ENCODE data around the gene CHST8.

CHST8 gene

GRCh38 chr19:33759356-33759755 lies 137.6 kb downstream of the CHST8 start:
- TF ChIP-seq Cebpa-rat (IDR thresholded peaks at IDR 0.05), result no peak
- H3K27ac ChIP-seq, result no peak overlapping the region
- no peaks in the 10 kb centered on the region for H3K27me3 ChIP-seq
- H3K4me2 ChIP-seq, result peak overlapping the region in 2 of 11 experiments; percentile 42 to 59; a peak in 3 of 22 replicates
- H3K4me1 ChIP-seq, result peaks cover 7 to 20% (median 11%) of the 10 kb centered on the region in 10 experiments; a peak in 19 of 20 replicates
- H3K9me3 ChIP-seq (replicated peaks in 1 of 11), result no peaks in the 10 kb centered on the region
- H3K9ac ChIP-seq, result no peak overlapping the region
- peaks cover 0 to 13% (median 0%) of the 10 kb centered on the region in 11 experiments; a peak in 4 of 22 replicates for H4K20me1 ChIP-seq
- no peaks in the 10 kb centered on the region for H3K36me3 ChIP-seq
- no peak overlapping the region for H3K4me3 ChIP-seq

- Histone ChIP-seq H3K4me2 (no peak overlapping the region), H3K9ac (no peak overlapping the region), H3K9me3 (replicated peaks in 1 of 11) (no peaks in the 10 kb centered on the region), H3K36me3 (no peaks in the 10 kb centered on the region), H3K27me3 (peaks cover 0 to under 1% (median 0%) of the 10 kb centered on the region in 11 experiments; a peak in 1 of 22 replicates), H3K27ac (no peak overlapping the region), H3K4me1 (peaks cover 5 to 14% (median 10%) of the 10 kb centered on the region in 10 experiments; a peak in 18 of 20 replicates), H4K20me1 (peaks cover 0 to 46% (median 8%) of the 10 kb centered on the region in 11 experiments; a peak in 13 of 22 replicates), H3K4me3 (no peak overlapping the region)
- TF ChIP-seq Cebpa-rat (IDR thresholded peaks at IDR 0.05), result no peak
Observed at GRCh38 chr19:33763633-33764371, 142.0 kb downstream of the CHST8 start.

GRCh38 chr19:33766623-33767022 lies 144.9 kb downstream of the CHST8 start:
- no peak for TF ChIP-seq Cebpa-rat (IDR thresholded peaks at IDR 0.05)
- Histone ChIP-seq H3K27me3 (peaks cover 0 to 27% (median 17%) of the 10 kb centered on the region in 11 experiments; a peak in 12 of 22 replicates), H3K9me3 (replicated peaks in 1 of 11) (no peaks in the 10 kb centered on the region), H3K4me3 (no peak overlapping the region), H3K4me1 (peaks cover 0 to 9% (median 6%) of the 10 kb centered on the region in 10 experiments; a peak in 15 of 20 replicates), H4K20me1 (peaks cover 0 to 73% (median 18%) of the 10 kb centered on the region in 11 experiments; a peak in 13 of 22 replicates), H3K9ac (no peak overlapping the region), H3K36me3 (no peaks in the 10 kb centered on the region), H3K4me2 (no peak overlapping the region), H3K27ac (no peak overlapping the region)

- Histone ChIP-seq H3K27me3 (peaks cover 0 to 27% (median 17%) of the 10 kb centered on the region in 11 experiments; a peak in 12 of 22 replicates), H3K27ac (no peak overlapping the region), H3K4me2 (no peak overlapping the region), H3K4me3 (no peak overlapping the region), H3K9ac (no peak overlapping the region), H4K20me1 (peaks cover 0 to 78% (median 18%) of the 10 kb centered on the region in 11 experiments; a peak in 13 of 22 replicates), H3K36me3 (no peaks in the 10 kb centered on the region), H3K4me1 (no peaks in the 10 kb centered on the region), H3K9me3 (replicated peaks in 1 of 11) (no peaks in the 10 kb centered on the region)
- TF ChIP-seq Cebpa-rat (IDR thresholded peaks at IDR 0.05), result no peak
Observed at GRCh38 chr19:33767898-33768413, 146.2 kb downstream of the CHST8 start.

GRCh38 chr19:33769208-33769607 lies 147.5 kb downstream of the CHST8 start:
- Histone ChIP-seq H3K9ac (no peak overlapping the region), H3K4me2 (no peak overlapping the region), H3K27ac (no peak overlapping the region), H4K20me1 (peaks cover 0 to 67% (median 18%) of the 10 kb centered on the region in 11 experiments; a peak in 13 of 22 replicates), H3K9me3 (replicated peaks in 1 of 11) (no peaks in the 10 kb centered on the region), H3K4me1 (no peaks in the 10 kb centered on the region), H3K4me3 (no peak overlapping the region), H3K27me3 (peaks cover 0 to 27% (median 17%) of the 10 kb centered on the region in 11 experiments; a peak in 12 of 22 replicates), H3K36me3 (no peaks in the 10 kb centered on the region)
- TF ChIP-seq Cebpa-rat (IDR thresholded peaks at IDR 0.05), result no peak

GRCh38 chr19:33770107-33770506 lies 148.4 kb downstream of the CHST8 start:
- Histone ChIP-seq H3K36me3 (no peaks in the 10 kb centered on the region), H3K9me3 (replicated peaks in 1 of 11) (no peaks in the 10 kb centered on the region), H3K27me3 (peaks cover 0 to 27% (median 17%) of the 10 kb centered on the region in 11 experiments; a peak in 12 of 22 replicates), H3K4me3 (no peak overlapping the region), H3K4me1 (no peaks in the 10 kb centered on the region), H4K20me1 (peaks cover 0 to 65% (median 18%) of the 10 kb centered on the region in 11 experiments; a peak in 13 of 22 replicates), H3K9ac (no peak overlapping the region), H3K27ac (no peak overlapping the region), H3K4me2 (no peak overlapping the region)
- TF ChIP-seq Cebpa-rat (IDR thresholded peaks at IDR 0.05), result no peak

- TF ChIP-seq Cebpa-rat (IDR thresholded peaks at IDR 0.05), result no peak
- Histone ChIP-seq H3K27ac (no peak overlapping the region), H3K27me3 (peaks cover 0 to 27% (median 17%) of the 10 kb centered on the region in 11 experiments; a peak in 12 of 22 replicates), H3K36me3 (no peaks in the 10 kb centered on the region), H3K4me1 (no peaks in the 10 kb centered on the region), H3K4me2 (no peak overlapping the region), H4K20me1 (peaks cover 0 to 59% (median 18%) of the 10 kb centered on the region in 11 experiments; a peak in 13 of 22 replicates), H3K9ac (no peak overlapping the region), H3K9me3 (replicated peaks in 1 of 11) (no peaks in the 10 kb centered on the region), H3K4me3 (no peak overlapping the region)
Observed at GRCh38 chr19:33771384-33772101, 149.8 kb downstream of the CHST8 start.

GRCh38 chr19:33772102-33772857 lies 150.5 kb downstream of the CHST8 start:
- Histone ChIP-seq H3K9me3 (replicated peaks in 1 of 11) (no peaks in the 10 kb centered on the region), H3K36me3 (no peaks in the 10 kb centered on the region), H3K27me3 (peaks cover 0 to 27% (median 17%) of the 10 kb centered on the region in 11 experiments; a peak in 12 of 22 replicates), H3K4me2 (no peak overlapping the region), H3K27ac (no peak overlapping the region), H3K9ac (no peak overlapping the region), H3K4me3 (no peak overlapping the region), H4K20me1 (peaks cover 0 to 52% (median 18%) of the 10 kb centered on the region in 11 experiments; a peak in 13 of 22 replicates), H3K4me1 (peaks cover 0 to 4% (median 0%) of the 10 kb centered on the region in 10 experiments; a peak in 1 of 20 replicates)
- no peak for TF ChIP-seq Cebpa-rat (IDR thresholded peaks at IDR 0.05)

Measured in BLaER1 treated with 17β-estradiol and CSF1 and Interleukin-3, amounts not matched to agents 10 nM and 100 nM (cell line).